CD4-positive, alpha-beta T cell treated with Interleukin-15 for 4 hours (primary cell): Measurements from ENCODE around the gene MIDN.

Experiments
- DNase-seq: peaks from one replicate; pipeline ENCODE4 v3.0.0-alpha.2; 2020; ENCODE audit warnings: low spot score

The MIDN gene

DNA sequence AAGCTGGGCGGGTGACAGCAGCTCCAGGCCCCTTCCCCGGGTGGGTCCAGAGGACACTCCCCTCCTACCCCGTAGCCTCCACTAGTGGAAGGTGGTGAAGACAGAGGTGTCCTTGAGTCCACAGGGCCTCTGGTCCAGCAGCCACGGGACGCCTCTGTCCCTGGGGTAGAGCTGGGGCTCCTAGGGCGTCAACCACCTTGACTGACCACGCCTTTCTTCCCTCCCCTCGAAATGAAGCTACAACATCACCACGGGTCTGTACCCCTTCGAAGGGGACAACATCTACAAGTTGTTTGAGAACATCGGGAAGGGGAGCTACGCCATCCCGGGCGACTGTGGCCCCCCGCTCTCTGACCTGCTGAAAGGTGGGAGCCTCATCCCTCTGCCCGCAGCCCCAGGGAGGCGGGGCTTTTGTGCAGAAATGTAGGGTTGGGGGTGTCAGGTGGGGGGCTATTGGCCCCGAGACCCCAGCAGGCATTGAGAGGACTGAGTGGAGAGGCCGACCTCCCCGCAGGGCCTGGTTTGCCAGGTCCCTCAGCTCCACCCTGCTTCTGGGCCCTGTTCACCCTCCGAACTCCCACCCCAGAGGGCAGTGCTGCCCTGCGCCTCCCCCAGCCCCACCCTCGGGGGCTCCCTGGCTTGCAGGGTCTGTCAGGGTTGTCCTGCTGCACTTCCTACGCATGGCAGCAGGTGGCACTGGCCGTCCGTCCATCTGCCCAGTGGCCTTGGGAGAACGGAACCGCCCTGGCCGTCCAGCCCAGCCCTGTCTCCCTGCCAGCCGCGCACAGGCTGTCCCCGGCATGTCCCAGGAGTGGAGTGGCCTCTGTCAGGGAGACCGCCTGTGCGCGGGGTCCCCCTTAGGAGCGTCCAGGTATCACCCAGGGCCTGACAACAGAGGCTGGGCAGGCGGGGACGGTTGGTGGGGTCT, 27.1 kb upstream of the MIDN start:
- DNase-seq = no peak

DNA sequence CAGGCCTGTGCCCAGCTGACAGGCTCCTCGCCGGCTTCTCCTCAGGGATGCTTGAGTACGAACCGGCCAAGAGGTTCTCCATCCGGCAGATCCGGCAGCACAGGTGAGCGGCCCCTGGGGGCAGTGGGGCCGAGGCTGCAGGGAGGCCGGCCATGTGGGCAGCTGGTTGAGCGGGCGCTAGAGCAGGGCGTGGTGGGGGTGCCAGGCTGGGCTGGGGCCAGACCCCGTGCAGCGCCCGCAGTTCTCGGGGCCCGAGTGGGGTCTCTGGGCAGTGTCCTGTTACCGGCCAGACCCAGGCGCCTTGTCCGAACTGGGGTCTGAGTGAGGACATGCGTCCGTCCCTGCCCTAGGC, 26.5 kb upstream of the MIDN start:
- DNase-seq = no peak

DNA sequence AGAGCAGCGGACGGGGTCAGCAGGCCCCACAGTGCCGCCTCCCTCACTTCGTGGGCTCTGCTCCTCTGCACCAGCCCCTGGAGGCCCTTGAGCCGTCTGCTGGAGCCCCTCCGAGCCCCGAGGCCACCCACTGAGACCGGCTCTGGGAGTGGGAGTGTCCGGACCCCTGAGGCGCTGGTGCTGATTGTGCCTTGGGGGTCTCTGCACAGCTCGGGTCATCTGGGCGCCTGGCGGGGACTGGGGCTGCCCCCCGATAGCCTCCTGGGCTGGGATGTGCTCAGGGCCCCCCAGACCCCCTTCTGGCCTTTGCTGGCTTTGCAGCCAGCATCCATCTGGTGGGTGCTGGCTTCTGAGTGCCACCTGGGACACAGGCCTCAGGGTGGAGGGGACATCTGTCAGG, 26.0 kb upstream of the MIDN start:
- DNase-seq = no peak

DNA sequence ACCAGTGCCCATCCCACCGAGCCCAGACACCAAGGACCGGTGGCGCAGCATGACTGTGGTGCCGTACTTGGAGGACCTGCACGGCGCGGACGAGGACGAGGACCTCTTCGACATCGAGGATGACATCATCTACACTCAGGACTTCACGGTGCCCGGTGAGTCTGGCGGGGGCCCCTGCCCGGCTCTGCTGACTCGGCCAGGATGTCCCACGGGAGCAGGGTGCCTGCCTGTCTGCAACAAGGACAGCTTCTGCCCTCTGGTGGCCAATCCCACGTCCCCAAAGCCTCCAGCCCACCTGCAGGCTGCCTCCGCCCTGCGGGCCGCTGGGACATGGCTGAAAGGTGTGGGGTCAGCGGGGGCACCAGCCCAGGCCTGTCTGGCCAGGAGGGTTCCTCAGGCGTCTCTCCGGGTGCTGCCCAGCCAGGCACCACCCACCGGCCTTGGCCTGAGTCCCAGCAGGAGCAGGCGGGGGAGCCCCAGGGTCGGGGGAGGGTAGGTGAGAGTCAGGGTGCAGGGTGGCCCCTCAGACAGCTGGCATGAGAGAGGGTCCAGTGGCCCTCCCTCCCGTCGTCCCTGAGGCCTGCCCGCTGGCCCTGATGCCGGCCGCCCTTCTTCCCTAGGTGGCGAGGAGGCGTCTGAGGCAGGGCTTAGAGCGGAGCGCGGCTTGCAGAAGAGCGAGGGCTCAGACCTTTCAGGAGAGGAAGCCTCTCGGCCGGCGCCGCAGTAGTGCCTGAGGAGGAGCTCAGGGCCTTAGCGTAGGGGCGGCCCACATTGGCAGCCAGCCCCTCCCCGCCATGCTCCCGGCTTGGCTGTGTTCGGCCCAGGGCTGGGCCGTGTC, 25.1 kb upstream of the MIDN start:
- DNase-seq = no peak

DNA sequence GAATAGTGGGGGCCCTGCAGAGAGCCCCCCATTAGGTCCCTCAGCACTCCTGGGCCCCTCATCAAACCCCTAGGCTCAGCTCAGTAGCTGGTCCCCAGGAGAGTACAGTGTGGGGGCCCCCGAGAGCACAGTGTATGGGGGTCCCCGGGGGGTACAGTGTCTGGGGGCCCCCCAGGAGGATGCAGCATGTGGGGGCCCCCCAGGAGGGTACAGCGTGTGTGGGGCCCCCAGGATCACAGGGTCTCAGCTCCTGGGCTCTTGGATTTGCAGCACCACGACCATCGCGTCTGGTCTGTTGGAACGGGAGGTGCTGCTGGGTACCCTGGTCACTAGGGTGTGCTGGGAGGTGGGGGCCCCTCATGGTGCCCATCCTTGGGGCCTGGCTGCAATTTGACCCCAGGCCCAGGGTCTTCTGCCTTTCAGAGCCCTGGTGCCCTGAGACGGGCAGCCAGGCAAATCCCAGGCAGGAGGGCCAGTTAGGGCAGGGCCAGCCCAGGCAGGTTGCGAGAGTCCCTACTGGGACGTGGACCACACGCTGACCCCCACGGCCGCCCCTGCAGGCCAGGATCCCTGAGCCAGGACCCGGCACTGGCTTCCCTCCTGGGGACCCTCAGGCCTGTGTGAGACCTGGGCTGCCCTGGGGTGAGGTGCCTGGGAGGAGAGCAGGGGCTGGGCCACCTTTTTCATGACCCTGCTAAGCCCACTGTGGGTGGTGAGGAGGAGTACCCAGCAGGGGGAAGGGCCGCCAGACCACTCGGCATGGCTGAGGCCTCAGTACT, 24.1 kb upstream of the MIDN start:
- no peak for DNase-seq

GRCh38 chr19:1224847-1225246, 23.5 kb upstream of the MIDN start:
- DNase-seq = no peak

- DNase-seq = no peak
These were observed 22.8 kb upstream of the MIDN start for GRCh38 chr19:1225440-1226226.

DNA sequence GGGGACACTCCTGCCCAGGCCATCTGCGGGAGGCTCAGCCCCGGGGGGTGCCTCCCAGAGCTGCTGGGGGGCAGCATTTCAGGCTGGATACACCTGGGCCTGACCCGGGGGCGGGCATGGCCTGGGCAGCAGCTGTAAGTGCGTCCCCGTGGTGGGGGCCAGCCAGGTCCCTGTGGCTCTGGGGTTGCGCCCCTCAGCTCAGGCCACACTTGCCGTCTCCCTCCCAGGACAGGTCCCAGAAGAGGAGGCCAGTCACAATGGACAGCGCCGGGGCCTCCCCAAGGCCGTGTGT, 22.2 kb upstream of the MIDN start:
- no peak for DNase-seq

DNA sequence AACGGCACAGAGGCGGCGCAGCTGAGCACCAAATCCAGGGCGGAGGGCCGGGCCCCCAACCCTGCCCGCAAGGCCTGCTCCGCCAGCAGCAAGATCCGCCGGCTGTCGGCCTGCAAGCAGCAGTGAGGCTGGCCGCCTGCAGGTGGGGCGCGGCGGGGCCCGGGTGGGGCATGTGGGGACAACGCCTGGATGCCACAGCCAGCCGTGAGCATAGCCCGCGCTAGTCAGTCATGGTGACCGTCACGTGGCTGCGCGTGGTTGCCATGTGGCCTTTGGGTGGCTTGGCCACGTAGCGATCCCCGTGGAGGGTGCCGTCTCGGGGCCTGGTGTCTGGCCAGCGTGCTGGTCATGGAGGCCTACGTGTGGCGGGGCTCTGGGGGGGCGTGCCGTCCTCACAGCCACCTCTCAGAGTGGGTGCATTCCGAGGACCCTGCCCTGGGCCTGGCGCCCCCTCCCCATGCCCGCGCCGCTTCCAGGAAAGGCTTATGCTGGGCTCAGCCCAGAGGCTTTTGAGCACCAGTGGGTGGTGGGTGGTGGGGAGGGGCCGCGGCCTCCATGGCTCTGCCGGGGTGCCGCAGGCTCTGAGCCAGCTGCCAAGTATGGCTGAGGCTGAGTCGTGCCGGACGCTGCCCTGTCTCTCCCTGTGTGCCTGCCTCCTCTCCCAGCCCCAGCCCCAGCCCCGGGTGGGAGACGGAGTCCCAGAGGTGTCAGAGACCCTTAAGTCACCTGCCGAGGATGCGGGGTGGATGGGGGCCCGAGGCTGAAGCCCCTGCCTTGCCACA, 21.7 kb upstream of the MIDN start:
- no peak for DNase-seq

DNA sequence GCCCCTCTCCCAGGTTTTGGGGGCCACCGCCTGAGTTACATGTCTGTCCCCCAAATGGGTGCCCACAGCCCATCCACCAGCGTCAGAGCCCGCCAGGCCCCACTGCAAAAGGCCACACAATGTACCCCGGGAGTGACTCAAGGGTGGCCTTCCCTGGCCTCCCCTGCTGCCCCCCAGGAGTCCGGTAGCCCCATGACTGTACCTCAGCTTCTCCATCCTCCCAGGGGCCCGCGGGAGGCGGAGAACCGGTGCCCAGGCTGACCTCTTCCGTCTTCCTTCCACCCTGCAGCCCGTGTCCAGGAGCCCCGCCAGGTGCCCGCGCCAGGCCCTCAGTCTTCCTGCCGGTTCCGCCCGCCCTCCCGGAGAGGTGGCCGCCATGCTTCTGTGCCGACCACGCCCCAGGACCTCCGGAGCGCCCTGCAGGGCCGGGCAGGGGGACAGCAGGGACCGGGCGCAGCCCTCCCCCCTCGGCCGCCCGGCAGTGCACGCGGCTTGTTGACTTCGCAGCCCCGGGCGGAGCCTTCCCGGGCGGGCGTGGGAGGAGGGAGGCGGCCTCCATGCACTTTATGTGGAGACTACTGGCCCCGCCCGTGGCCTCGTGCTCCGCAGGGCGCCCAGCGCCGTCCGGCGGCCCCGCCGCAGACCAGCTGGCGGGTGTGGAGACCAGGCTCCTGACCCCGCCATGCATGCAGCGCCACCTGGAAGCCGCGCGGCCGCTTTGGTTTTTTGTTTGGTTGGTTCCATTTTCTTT, 20.9 kb upstream of the MIDN start:
- DNase-seq = no peak

GRCh38 chr19:1228161-1228957, 20.0 kb upstream of the MIDN start:
- DNase-seq = no peak

- no peak for DNase-seq
These were observed 19.1 kb upstream of the MIDN start for GRCh38 chr19:1229056-1229923.

GRCh38 chr19:1229924-1230782, 18.2 kb upstream of the MIDN start:
- no peak for DNase-seq

GRCh38 chr19:1230783-1231489, 17.4 kb upstream of the MIDN start:
- DNase-seq = no peak

- no peak for DNase-seq
These were observed 16.4 kb upstream of the MIDN start for GRCh38 chr19:1231729-1232637.

DNA sequence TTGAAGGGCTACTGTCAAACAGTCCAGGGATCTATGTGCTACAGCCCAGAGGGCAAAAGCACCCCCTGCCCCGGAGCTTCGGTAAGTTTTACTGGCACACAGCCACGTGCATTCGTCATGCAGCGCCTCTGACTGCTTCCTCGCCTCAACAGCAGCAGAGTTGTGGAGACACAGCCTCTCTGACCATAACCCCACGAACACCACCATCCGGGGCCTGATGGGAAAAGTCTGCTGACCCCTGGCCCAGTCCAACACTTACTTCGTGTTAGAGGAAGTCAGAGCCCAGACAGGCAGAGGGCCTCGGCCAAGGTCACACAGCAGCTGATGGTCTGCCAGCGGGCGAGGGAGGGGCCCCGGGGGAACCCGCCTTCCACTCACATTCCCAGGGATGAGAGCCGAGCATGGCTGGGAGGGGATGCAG, 15.7 kb upstream of the MIDN start:
- DNase-seq = no peak
